Liver (tissue), 9 donors: Measurements from ENCODE around the gene PAXIP1. TPM values are rescaled to one million over a fixed set of nuclear protein-coding genes. Genes with fewer than 3 reads are reported as not detected.

Experiments
- DNase-seq: peaks from one replicate; pipeline ENCODE4 v3.0.0-alpha.2; 2017; ENCODE audit warnings: low spot score
- H3K27ac ChIP-seq, 2 donors: one replicate each; pipeline ENCODE4 v1.7.0; 2013; ENCODE audit warnings: inconsistent platforms in 2 of 2, low read length in 2 of 2, control low read depth in 1 of 2, low read depth in 1 of 2, mild to moderate bottlenecking in 1 of 2
- H3K27me3 ChIP-seq, 4 donors: one replicate each; pipeline versions ENCODE4 v1.6.1 to v1.7.0; 2013; ENCODE audit warnings: low read length in 3 of 4, inconsistent platforms in 1 of 4, mild to moderate bottlenecking in 1 of 4, moderate library complexity in 1 of 4; ENCODE audit not compliant: control insufficient read depth in 4 of 4, insufficient read depth in 4 of 4
- H3K36me3 ChIP-seq, 4 donors: one replicate each; pipeline versions ENCODE4 v1.6.1 to v1.7.0; 2013; ENCODE audit warnings: low read length in 3 of 4, mild to moderate bottlenecking in 3 of 4, low read depth in 1 of 4, moderate library complexity in 1 of 4; ENCODE audit not compliant: control insufficient read depth in 4 of 4, insufficient read depth in 3 of 4
- H3K4me1 ChIP-seq, 4 donors: one replicate each; pipeline versions ENCODE4 v1.6.1 to v1.7.0; 2013; ENCODE audit warnings: low read length in 3 of 4, mild to moderate bottlenecking in 3 of 4, moderate library complexity in 1 of 4; ENCODE audit not compliant: control insufficient read depth in 4 of 4, insufficient read depth in 4 of 4
- H3K4me3 ChIP-seq, 3 donors: one replicate each; pipeline versions ENCODE4 v1.6.1 to v1.7.0; 2013; ENCODE audit warnings: low read length in 3 of 3, control low read depth in 1 of 3, low read depth in 1 of 3, mild to moderate bottlenecking in 1 of 3
- H3K9ac ChIP-seq, 2 donors: one replicate each; pipeline ENCODE4 v1.7.0; 2013; ENCODE audit warnings: low read length in 2 of 2, mild to moderate bottlenecking in 2 of 2, moderate library complexity in 2 of 2, control low read depth in 1 of 2, low read depth in 1 of 2
- H3K9me3 ChIP-seq, 4 donors: one replicate each; pipeline versions ENCODE4 v1.6.1 to v1.7.0; 2013; ENCODE audit warnings: low read length in 3 of 4; ENCODE audit not compliant: control insufficient read depth in 4 of 4
- ATF3 ChIP-seq: IDR thresholded peaks from 2 replicates; pipeline ENCODE4 v1.6.1; 2016; ENCODE audit warnings: antibody characterized with exemption
- CTCF ChIP-seq: fragments of 150-350 bp; IDR thresholded peaks from 2 replicates; pipeline ENCODE4 v1.5.1; 2017; ENCODE audit warnings: improper control_type of control experiment, low read depth, low read length; ENCODE audit not compliant: missing input control
- EGR1 ChIP-seq, 2 donors: IDR thresholded peaks; 2 replicates each; pipeline ENCODE4 v1.6.1; 2016 to 2018; ENCODE audit warnings: antibody characterized with exemption in 2 of 2, low read depth in 2 of 2
- FOXA1 ChIP-seq: IDR thresholded peaks from 2 replicates; pipeline ENCODE4 v1.6.1; 2016; ENCODE audit warnings: antibody characterized with exemption
- FOXA2 ChIP-seq: IDR thresholded peaks from 2 replicates; pipeline ENCODE4 v1.6.1; 2016; ENCODE audit warnings: antibody characterized with exemption
- GABPA ChIP-seq, 2 donors: IDR thresholded peaks in 1 of 2; conservative IDR thresholded peaks in 1 of 2; 2 replicates each; pipeline ENCODE4 v1.6.1; 2016; ENCODE audit warnings: antibody characterized with exemption in 2 of 2, mild to moderate bottlenecking in 1 of 2, moderate library complexity in 1 of 2
- HNF4A ChIP-seq, 2 donors: conservative IDR thresholded peaks; 2 replicates each; pipeline ENCODE4 v1.6.1; 2016; ENCODE audit warnings: antibody characterized with exemption in 2 of 2, mild to moderate bottlenecking in 2 of 2
- HNF4G ChIP-seq: IDR thresholded peaks from 2 replicates; pipeline ENCODE4 v1.6.1; 2016; ENCODE audit warnings: antibody characterized with exemption
- JUND ChIP-seq, 2 donors: IDR thresholded peaks; 2 replicates each; pipeline ENCODE4 v1.6.1; 2016; ENCODE audit warnings: antibody characterized with exemption in 2 of 2
- MAX ChIP-seq: IDR thresholded peaks from 2 replicates; pipeline ENCODE4 v1.6.1; 2016; ENCODE audit warnings: antibody characterized with exemption
- NR2F2 ChIP-seq: IDR thresholded peaks from 2 replicates; pipeline ENCODE4 v1.6.1; 2016; ENCODE audit warnings: antibody characterized with exemption
- RAD21 ChIP-seq, 2 donors: IDR thresholded peaks; 2 replicates each; pipeline ENCODE4 v1.6.1; 2016; ENCODE audit warnings: antibody characterized with exemption in 2 of 2, mild to moderate bottlenecking in 2 of 2
- REST ChIP-seq: IDR thresholded peaks from 2 replicates; pipeline ENCODE4 v1.6.1; 2016; ENCODE audit warnings: antibody characterized with exemption, mild to moderate bottlenecking
- RXRA ChIP-seq, 2 donors: IDR thresholded peaks; 2 replicates each; pipeline ENCODE4 v1.6.1; 2017 to 2018; ENCODE audit warnings: antibody characterized with exemption in 2 of 2, mild to moderate bottlenecking in 1 of 2
- SP1 ChIP-seq: IDR thresholded peaks from 2 replicates; pipeline ENCODE4 v1.6.1; 2018; ENCODE audit warnings: antibody characterized with exemption, mild to moderate bottlenecking
- TAF1 ChIP-seq: conservative IDR thresholded peaks from 2 replicates; pipeline ENCODE4 v1.6.1; 2016; ENCODE audit warnings: antibody characterized with exemption, mild to moderate bottlenecking
- YY1 ChIP-seq: IDR thresholded peaks from 2 replicates; pipeline ENCODE4 v1.6.1; 2016; ENCODE audit warnings: antibody characterized with exemption, mild to moderate bottlenecking
- ZBTB33 ChIP-seq: IDR thresholded peaks from 2 replicates; pipeline ENCODE4 v1.6.1; 2016; ENCODE audit warnings: antibody characterized with exemption
- WGBS: extraction: QIAGEN DNeasy Blood & Tissue Kit; methylation state at CpG from one replicate; pipeline ENCODE4 v1.1.7; 2013; 5-methylcytosine and 5-hydroxymethylcytosine counted together
- polyA plus RNA-seq, 2 donors: library from polyadenylated mRNA; stranded (reverse) in 1 of 2; unstranded in 1 of 2; fragments of 200-250 nt in 1 of 2; fragments of >200 nt in 1 of 2; fragmentation: Nextera tagmentation in 1 of 2; extraction: Ambion mirVana in 1 of 2; gene quantifications; one replicate each; pipeline versions ENCODE4 v1.2.1 to v1.2.3, GENCODE V29; 2013 to 2015
- total RNA-seq, 2 donors: library from RNA; depleted of rRNA; stranded (reverse); fragments of >200 nt; gene quantifications; one replicate each; pipeline ENCODE4 v1.2.3, GENCODE V29; 2014
- donor health status: healthy.
- donor health status: healthy.
- donor health status: healthy.
- donor health status: healthy.
- donor health status: healthy.

The PAXIP1 gene
- total and polyA plus RNA-seq, 4 donors = 2.0 to 10.1 (median 5.8) TPM

GRCh38 chr7:154942691-154943090, 60.2 kb downstream of the PAXIP1 start:
- H3K4me3 ChIP-seq = no peak overlapping the region
- WGBS = 91% methylated on average over 2 of the region's 2 CpGs
- H3K27ac ChIP-seq = no peak overlapping the region
- DNase-seq = no peak
- H3K4me1 ChIP-seq = no peaks in the 10 kb centered on the region
- no peaks in the 10 kb centered on the region for H3K9me3 ChIP-seq
- TF ChIP-seq TAF1 (no peak), ZBTB33 (no peak), FOXA1 (no peak), JUND (IDR thresholded peaks at IDR 0.05) (no peak), CTCF (no peak), EGR1 (IDR thresholded peaks at IDR 0.05; ENCODE audit: low read depth in 2 of 2) (no peak), HNF4G (no peak), YY1 (no peak), REST (no peak), HNF4A (conservative IDR thresholded peaks at IDR 0.05) (no peak), GABPA (IDR thresholded peaks at IDR 0.05 in 1 of 2, conservative IDR thresholded peaks at IDR 0.05 in 1 of 2) (no peak), NR2F2 (no peak), MAX (no peak), RAD21 (IDR thresholded peaks at IDR 0.05) (no peak), SP1 (no peak), RXRA (IDR thresholded peaks at IDR 0.05) (no peak), FOXA2 (no peak), ATF3 (no peak)
- H3K9ac ChIP-seq = no peak overlapping the region
- peaks cover 4 to 32% (median 30%) of the 10 kb centered on the region in 4 donors for H3K36me3 ChIP-seq
- H3K27me3 ChIP-seq = no peaks in the 10 kb centered on the region
